Measurements from ENCODE around the gene CRADD. TPM values are rescaled to one million over a fixed set of nuclear protein-coding genes. Genes with fewer than 3 reads are reported as not detected.
A peak's percentile ranks its signal among the peaks of the same experiment; 100 is the strongest.

CRADD gene
- total and polyA plus RNA-seq, 10 of the 15 experiments (the other 5 are each of a cell fraction or from before 2014, with no cell fraction given): 7.6 to 15.5 (median 11.7) TPM

DNA sequence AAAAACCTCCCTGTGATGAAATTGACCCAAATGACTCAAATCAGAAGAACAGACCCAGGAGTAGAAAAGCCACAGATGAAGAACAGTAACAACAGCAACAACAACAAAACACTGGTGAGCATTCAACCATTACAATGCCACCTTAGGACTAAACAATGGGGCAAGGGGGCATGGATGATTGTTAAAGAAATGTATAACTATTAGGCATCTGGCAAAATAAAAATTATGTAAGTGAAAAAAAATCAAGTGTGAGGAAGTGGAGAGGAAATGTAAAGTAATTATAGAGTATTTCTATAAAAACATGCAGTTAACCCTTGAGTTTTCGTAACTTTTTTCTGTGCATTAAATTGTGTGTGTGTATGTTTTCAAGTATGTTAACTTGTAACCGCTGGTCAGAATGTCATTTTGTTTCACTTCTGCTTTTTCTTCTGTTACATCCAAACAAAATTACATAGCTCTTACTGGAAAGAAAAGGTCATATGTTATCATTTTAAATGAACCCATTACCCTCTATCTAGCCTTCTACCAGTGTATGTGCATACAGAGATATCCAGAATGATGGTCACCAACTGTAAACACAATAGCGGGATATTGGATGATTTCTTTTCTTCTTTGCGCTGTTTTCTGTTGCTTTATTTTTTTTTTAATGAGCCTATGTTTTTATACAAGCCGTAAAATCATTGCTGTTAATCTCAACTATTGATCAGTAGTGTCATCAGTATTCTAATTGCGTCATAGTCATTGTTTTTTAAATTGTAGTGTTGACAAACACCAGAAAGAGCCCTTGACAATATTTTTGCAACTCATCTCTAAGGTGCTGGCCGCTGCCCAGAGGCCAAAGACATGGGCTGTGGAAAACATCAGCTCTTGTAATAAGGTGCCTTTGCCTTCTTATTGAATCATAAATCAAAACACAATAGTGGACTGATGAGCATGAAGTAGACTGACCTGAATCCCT, 170.6 kb downstream of the CRADD start (continued):
- TF ChIP-seq HCFC1 (IDR thresholded peaks at IDR 0.05; ENCODE audit: low read length) (no peak), RAD51 (IDR thresholded peaks at IDR 0.05) (peak; percentile 47), ATF7 (IDR thresholded peaks at IDR 0.05; ENCODE audit: low read depth) (peak; percentile 92), SREBF2 (IDR thresholded peaks at IDR 0.05; ENCODE audit: low read length) (no peak), EED (IDR thresholded peaks at IDR 0.05; ENCODE audit: low read depth) (peak; percentile 83), JUNB (IDR thresholded peaks at IDR 0.05) (peak; percentile 98), NRF1 (conservative IDR thresholded peaks at IDR 0.05; ENCODE audit: low read depth, low read length) (no peak), CBX5 (IDR thresholded peaks at IDR 0.05; ENCODE audit: low read depth) (peak; percentile 73; the same call in 1 of the 2 replicates), RFX5 (IDR thresholded peaks at IDR 0.05; ENCODE audit: low read depth, low read length) (no peak), SP1 (IDR thresholded peaks at IDR 0.05; ENCODE audit: low read depth, low read length) (peak; percentile 74), RAD21 (IDR thresholded peaks at IDR 0.05; ENCODE audit: insufficient read depth, low read depth, low read length) (peak; percentile 16; the same call in 1 of the 2 replicates), DPF2 (IDR thresholded peaks at IDR 0.05) (peak; percentile 97)
- TF ChIP-seq, protein P1, sequence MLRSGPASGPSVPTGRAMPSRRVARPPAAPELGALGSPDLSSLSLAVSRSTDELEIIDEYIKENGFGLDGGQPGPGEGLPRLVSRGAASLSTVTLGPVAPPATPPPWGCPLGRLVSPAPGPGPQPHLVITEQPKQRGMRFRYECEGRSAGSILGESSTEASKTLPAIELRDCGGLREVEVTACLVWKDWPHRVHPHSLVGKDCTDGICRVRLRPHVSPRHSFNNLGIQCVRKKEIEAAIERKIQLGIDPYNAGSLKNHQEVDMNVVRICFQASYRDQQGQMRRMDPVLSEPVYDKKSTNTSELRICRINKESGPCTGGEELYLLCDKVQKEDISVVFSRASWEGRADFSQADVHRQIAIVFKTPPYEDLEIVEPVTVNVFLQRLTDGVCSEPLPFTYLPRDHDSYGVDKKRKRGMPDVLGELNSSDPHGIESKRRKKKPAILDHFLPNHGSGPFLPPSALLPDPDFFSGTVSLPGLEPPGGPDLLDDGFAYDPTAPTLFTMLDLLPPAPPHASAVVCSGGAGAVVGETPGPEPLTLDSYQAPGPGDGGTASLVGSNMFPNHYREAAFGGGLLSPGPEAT (IDR thresholded peaks at IDR 0.05; ENCODE audit: low read depth): peak; percentile 92
- TF ChIP-seq, protein P2, sequence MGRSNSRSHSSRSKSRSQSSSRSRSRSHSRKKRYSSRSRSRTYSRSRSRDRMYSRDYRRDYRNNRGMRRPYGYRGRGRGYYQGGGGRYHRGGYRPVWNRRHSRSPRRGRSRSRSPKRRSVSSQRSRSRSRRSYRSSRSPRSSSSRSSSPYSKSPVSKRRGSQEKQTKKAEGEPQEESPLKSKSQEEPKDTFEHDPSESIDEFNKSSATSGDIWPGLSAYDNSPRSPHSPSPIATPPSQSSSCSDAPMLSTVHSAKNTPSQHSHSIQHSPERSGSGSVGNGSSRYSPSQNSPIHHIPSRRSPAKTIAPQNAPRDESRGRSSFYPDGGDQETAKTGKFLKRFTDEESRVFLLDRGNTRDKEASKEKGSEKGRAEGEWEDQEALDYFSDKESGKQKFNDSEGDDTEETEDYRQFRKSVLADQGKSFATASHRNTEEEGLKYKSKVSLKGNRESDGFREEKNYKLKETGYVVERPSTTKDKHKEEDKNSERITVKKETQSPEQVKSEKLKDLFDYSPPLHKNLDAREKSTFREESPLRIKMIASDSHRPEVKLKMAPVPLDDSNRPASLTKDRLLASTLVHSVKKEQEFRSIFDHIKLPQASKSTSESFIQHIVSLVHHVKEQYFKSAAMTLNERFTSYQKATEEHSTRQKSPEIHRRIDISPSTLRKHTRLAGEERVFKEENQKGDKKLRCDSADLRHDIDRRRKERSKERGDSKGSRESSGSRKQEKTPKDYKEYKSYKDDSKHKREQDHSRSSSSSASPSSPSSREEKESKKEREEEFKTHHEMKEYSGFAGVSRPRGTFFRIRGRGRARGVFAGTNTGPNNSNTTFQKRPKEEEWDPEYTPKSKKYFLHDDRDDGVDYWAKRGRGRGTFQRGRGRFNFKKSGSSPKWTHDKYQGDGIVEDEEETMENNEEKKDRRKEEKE (IDR thresholded peaks at IDR 0.05): no peak
- TF ChIP-seq, protein P3, sequence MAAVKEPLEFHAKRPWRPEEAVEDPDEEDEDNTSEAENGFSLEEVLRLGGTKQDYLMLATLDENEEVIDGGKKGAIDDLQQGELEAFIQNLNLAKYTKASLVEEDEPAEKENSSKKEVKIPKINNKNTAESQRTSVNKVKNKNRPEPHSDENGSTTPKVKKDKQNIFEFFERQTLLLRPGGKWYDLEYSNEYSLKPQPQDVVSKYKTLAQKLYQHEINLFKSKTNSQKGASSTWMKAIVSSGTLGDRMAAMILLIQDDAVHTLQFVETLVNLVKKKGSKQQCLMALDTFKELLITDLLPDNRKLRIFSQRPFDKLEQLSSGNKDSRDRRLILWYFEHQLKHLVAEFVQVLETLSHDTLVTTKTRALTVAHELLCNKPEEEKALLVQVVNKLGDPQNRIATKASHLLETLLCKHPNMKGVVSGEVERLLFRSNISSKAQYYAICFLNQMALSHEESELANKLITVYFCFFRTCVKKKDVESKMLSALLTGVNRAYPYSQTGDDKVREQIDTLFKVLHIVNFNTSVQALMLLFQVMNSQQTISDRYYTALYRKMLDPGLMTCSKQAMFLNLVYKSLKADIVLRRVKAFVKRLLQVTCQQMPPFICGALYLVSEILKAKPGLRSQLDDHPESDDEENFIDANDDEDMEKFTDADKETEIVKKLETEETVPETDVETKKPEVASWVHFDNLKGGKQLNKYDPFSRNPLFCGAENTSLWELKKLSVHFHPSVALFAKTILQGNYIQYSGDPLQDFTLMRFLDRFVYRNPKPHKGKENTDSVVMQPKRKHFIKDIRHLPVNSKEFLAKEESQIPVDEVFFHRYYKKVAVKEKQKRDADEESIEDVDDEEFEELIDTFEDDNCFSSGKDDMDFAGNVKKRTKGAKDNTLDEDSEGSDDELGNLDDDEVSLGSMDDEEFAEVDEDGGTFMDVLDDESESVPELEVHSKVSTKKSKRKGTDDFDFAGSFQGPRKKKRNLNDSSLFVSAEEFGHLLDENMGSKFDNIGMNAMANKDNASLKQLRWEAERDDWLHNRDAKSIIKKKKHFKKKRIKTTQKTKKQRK (IDR thresholded peaks at IDR 0.05; ENCODE audit: low read depth, low read length): no peak
- TF ChIP-seq, protein P4, sequence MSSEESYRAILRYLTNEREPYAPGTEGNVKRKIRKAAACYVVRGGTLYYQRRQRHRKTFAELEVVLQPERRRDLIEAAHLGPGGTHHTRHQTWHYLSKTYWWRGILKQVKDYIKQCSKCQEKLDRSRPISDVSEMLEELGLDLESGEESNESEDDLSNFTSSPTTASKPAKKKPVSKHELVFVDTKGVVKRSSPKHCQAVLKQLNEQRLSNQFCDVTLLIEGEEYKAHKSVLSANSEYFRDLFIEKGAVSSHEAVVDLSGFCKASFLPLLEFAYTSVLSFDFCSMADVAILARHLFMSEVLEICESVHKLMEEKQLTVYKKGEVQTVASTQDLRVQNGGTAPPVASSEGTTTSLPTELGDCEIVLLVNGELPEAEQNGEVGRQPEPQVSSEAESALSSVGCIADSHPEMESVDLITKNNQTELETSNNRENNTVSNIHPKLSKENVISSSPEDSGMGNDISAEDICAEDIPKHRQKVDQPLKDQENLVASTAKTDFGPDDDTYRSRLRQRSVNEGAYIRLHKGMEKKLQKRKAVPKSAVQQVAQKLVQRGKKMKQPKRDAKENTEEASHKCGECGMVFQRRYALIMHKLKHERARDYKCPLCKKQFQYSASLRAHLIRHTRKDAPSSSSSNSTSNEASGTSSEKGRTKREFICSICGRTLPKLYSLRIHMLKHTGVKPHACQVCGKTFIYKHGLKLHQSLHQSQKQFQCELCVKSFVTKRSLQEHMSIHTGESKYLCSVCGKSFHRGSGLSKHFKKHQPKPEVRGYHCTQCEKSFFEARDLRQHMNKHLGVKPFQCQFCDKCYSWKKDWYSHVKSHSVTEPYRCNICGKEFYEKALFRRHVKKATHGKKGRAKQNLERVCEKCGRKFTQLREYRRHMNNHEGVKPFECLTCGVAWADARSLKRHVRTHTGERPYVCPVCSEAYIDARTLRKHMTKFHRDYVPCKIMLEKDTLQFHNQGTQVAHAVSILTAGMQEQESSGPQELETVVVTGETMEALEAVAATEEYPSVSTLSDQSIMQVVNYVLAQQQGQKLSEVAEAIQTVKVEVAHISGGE (CRISPR knock-in tag; IDR thresholded peaks at IDR 0.05): no peak

Measured in GM12878 (cell line).